Measurements from ENCODE around the gene MROH7. TPM values are rescaled to one million over a fixed set of nuclear protein-coding genes. Genes with fewer than 3 reads are reported as not detected.

MROH7 gene
- total and polyA plus RNA-seq, 4 donors: 3.6 to 10.1 (median 6.5) TPM

- 0% methylated on average over 45 of the region's 51 CpGs for WGBS (ENCODE audit: insufficient coverage)
- H3K36me3 ChIP-seq (ENCODE audit: control insufficient read depth, insufficient read depth, low read length): no peaks in the 10 kb centered on the region
Observed at GRCh38 chr1:54715493-54716298, 74.1 kb downstream of the MROH7 start, which contains the start of gene TTC4. TSS of gene TTC4 (plus strand) at chr1:54715861. CDS start at chr1:54715909, 48 bp downstream.

GRCh38 chr1:54716299-54717047 lies 74.9 kb downstream of the MROH7 start:
- Histone ChIP-seq H3K27ac (ENCODE audit: low read depth, low read length) (no peak overlapping the region), H3K9me3 (ENCODE audit: control insufficient read depth, insufficient read depth, low read length) (no peaks in the 10 kb centered on the region), H3K4me1 (ENCODE audit: control insufficient read depth, insufficient read depth, low read length) (peaks cover 7% of the 10 kb centered on the region), H3K36me3 (ENCODE audit: control insufficient read depth, insufficient read depth, low read length) (no peaks in the 10 kb centered on the region), H3K27me3 (ENCODE audit: control insufficient read depth, insufficient read depth, low read length) (no peaks in the 10 kb centered on the region), H3K4me3 (ENCODE audit: low read depth, low read length) (peak overlapping the region; percentile 89)
- DNase-seq (ENCODE audit: low read depth in 4 of 6, low spot score in 6 of 6): no peak
- no CpG with 5 or more reads among the region's 8 CpGs for WGBS (ENCODE audit: insufficient coverage)

More at GRCh38 chr1:54715493-54716298, 74.1 kb downstream of the MROH7 start, which contains the start of gene TTC4:
- peak; percentile 70 to 95 (median 75) for DNase-seq (ENCODE audit: low read depth in 4 of 6, low spot score in 6 of 6)
- Histone ChIP-seq H3K27me3 (ENCODE audit: control insufficient read depth, insufficient read depth, low read length) (no peaks in the 10 kb centered on the region), H3K4me3 (ENCODE audit: low read depth, low read length) (peak within 1 kb of the TSS; percentile 89), H3K4me1 (ENCODE audit: control insufficient read depth, insufficient read depth, low read length) (peaks cover 7% of the 10 kb centered on the region), H3K9me3 (ENCODE audit: control insufficient read depth, insufficient read depth, low read length) (no peaks in the 10 kb centered on the region), H3K27ac (ENCODE audit: low read depth, low read length) (peak within 1 kb of the TSS; percentile 59)

GRCh38 chr1:54721719-54722118 lies 80.1 kb downstream of the MROH7 start:
- no peak overlapping the region for H3K4me3 ChIP-seq (ENCODE audit: low read depth, low read length)
- H3K4me1 ChIP-seq (ENCODE audit: control insufficient read depth, insufficient read depth, low read length): no peaks in the 10 kb centered on the region
- H3K36me3 ChIP-seq (ENCODE audit: control insufficient read depth, insufficient read depth, low read length): peaks cover 19% of the 10 kb centered on the region
- no peaks in the 10 kb centered on the region for H3K27me3 ChIP-seq (ENCODE audit: control insufficient read depth, insufficient read depth, low read length)
- no peak for DNase-seq (ENCODE audit: low read depth in 4 of 6, low spot score in 6 of 6)
- H3K9me3 ChIP-seq (ENCODE audit: control insufficient read depth, insufficient read depth, low read length): peaks cover 3% of the 10 kb centered on the region
- H3K27ac ChIP-seq (ENCODE audit: low read depth, low read length): no peak overlapping the region

- DNase-seq (ENCODE audit: low read depth in 4 of 6, low spot score in 6 of 6): no peak
- H3K9me3 ChIP-seq (ENCODE audit: control insufficient read depth, insufficient read depth, low read length): peaks cover 3% of the 10 kb centered on the region
- H3K4me3 ChIP-seq (ENCODE audit: low read depth, low read length): no peak overlapping the region
- H3K27me3 ChIP-seq (ENCODE audit: control insufficient read depth, insufficient read depth, low read length): no peaks in the 10 kb centered on the region
- no peaks in the 10 kb centered on the region for H3K4me1 ChIP-seq (ENCODE audit: control insufficient read depth, insufficient read depth, low read length)
- no peak overlapping the region for H3K27ac ChIP-seq (ENCODE audit: low read depth, low read length)
- H3K36me3 ChIP-seq (ENCODE audit: control insufficient read depth, insufficient read depth, low read length): peaks cover 21% of the 10 kb centered on the region
Observed at GRCh38 chr1:54723985-54724384, 82.4 kb downstream of the MROH7 start.

- peaks cover 3% of the 10 kb centered on the region for H3K9me3 ChIP-seq (ENCODE audit: control insufficient read depth, insufficient read depth, low read length)
- H3K4me1 ChIP-seq (ENCODE audit: control insufficient read depth, insufficient read depth, low read length): no peaks in the 10 kb centered on the region
- no peak overlapping the region for H3K4me3 ChIP-seq (ENCODE audit: low read depth, low read length)
- WGBS (ENCODE audit: insufficient coverage): no CpG with 5 or more reads among the region's 1 CpG
- no peak overlapping the region for H3K27ac ChIP-seq (ENCODE audit: low read depth, low read length)
- DNase-seq (ENCODE audit: low read depth in 4 of 6, low spot score in 6 of 6): no peak
- H3K27me3 ChIP-seq (ENCODE audit: control insufficient read depth, insufficient read depth, low read length): no peaks in the 10 kb centered on the region
- H3K36me3 ChIP-seq (ENCODE audit: control insufficient read depth, insufficient read depth, low read length): peaks cover 23% of the 10 kb centered on the region
Observed at GRCh38 chr1:54724771-54725170, 83.2 kb downstream of the MROH7 start.

- Histone ChIP-seq H3K27ac (ENCODE audit: low read depth, low read length) (no peak overlapping the region), H3K9me3 (ENCODE audit: control insufficient read depth, insufficient read depth, low read length) (peaks cover 3% of the 10 kb centered on the region), H3K4me1 (ENCODE audit: control insufficient read depth, insufficient read depth, low read length) (no peaks in the 10 kb centered on the region), H3K4me3 (ENCODE audit: low read depth, low read length) (no peak overlapping the region), H3K27me3 (ENCODE audit: control insufficient read depth, insufficient read depth, low read length) (no peaks in the 10 kb centered on the region), H3K36me3 (ENCODE audit: control insufficient read depth, insufficient read depth, low read length) (peaks cover 42% of the 10 kb centered on the region)
- DNase-seq (ENCODE audit: low read depth in 4 of 6, low spot score in 6 of 6): no peak
- 92% methylated on average over 1 of the region's 3 CpGs for WGBS (ENCODE audit: insufficient coverage)
Observed at GRCh38 chr1:54728027-54728426, 86.4 kb downstream of the MROH7 start.

GRCh38 chr1:54736685-54737084 lies 95.1 kb downstream of the MROH7 start:
- no peak overlapping the region for H3K4me3 ChIP-seq (ENCODE audit: low read depth, low read length)
- H3K9me3 ChIP-seq (ENCODE audit: control insufficient read depth, insufficient read depth, low read length): no peaks in the 10 kb centered on the region
- H3K36me3 ChIP-seq (ENCODE audit: control insufficient read depth, insufficient read depth, low read length): peaks cover 74% of the 10 kb centered on the region
- no peaks in the 10 kb centered on the region for H3K27me3 ChIP-seq (ENCODE audit: control insufficient read depth, insufficient read depth, low read length)
- no peak overlapping the region for H3K27ac ChIP-seq (ENCODE audit: low read depth, low read length)
- H3K4me1 ChIP-seq (ENCODE audit: control insufficient read depth, insufficient read depth, low read length): peaks cover 5% of the 10 kb centered on the region
- 100% methylated on average over 5 of the region's 5 CpGs for WGBS (ENCODE audit: insufficient coverage)
- no peak for DNase-seq (ENCODE audit: low read depth in 4 of 6, low spot score in 6 of 6)

- peaks cover 5% of the 10 kb centered on the region for H3K4me1 ChIP-seq (ENCODE audit: control insufficient read depth, insufficient read depth, low read length)
- WGBS (ENCODE audit: insufficient coverage): 86% methylated on average over 2 of the region's 6 CpGs
- H3K36me3 ChIP-seq (ENCODE audit: control insufficient read depth, insufficient read depth, low read length): peaks cover 77% of the 10 kb centered on the region
Observed at GRCh38 chr1:54738244-54738643, 96.7 kb downstream of the MROH7 start.

GRCh38 chr1:54741531-54741930 lies 99.9 kb downstream of the MROH7 start:
- no peak overlapping the region for H3K4me3 ChIP-seq (ENCODE audit: low read depth, low read length)
- peaks cover 5% of the 10 kb centered on the region for H3K4me1 ChIP-seq (ENCODE audit: control insufficient read depth, insufficient read depth, low read length)
- H3K27me3 ChIP-seq (ENCODE audit: control insufficient read depth, insufficient read depth, low read length): no peaks in the 10 kb centered on the region
- 97% methylated on average over 3 of the region's 4 CpGs for WGBS (ENCODE audit: insufficient coverage)
- H3K9me3 ChIP-seq (ENCODE audit: control insufficient read depth, insufficient read depth, low read length): no peaks in the 10 kb centered on the region
- DNase-seq (ENCODE audit: low read depth in 4 of 6, low spot score in 6 of 6): no peak
- no peak overlapping the region for H3K27ac ChIP-seq (ENCODE audit: low read depth, low read length)
- H3K36me3 ChIP-seq (ENCODE audit: control insufficient read depth, insufficient read depth, low read length): peaks cover 77% of the 10 kb centered on the region

More at GRCh38 chr1:54738244-54738643, 96.7 kb downstream of the MROH7 start:
- H3K9me3 ChIP-seq (ENCODE audit: control insufficient read depth, insufficient read depth, low read length): no peaks in the 10 kb centered on the region
- no peak for DNase-seq (ENCODE audit: low read depth in 4 of 6, low spot score in 6 of 6)
- no peak overlapping the region for H3K4me3 ChIP-seq (ENCODE audit: low read depth, low read length)
- H3K27me3 ChIP-seq (ENCODE audit: control insufficient read depth, insufficient read depth, low read length): no peaks in the 10 kb centered on the region
- no peak overlapping the region for H3K27ac ChIP-seq (ENCODE audit: low read depth, low read length)

Data from spinal cord (tissue), 10 donors.